Measurements from ENCODE around the gene CFAP77. TPM values are rescaled to one million over a fixed set of nuclear protein-coding genes. Genes with fewer than 3 reads are reported as not detected.

Gene CFAP77
- polyA plus RNA-seq, 1 of the 3 experiments (the other 2 are of a cell fraction) = 1.1 TPM

GRCh38 chr9:132457504-132458236 lies 47.7 kb downstream of the CFAP77 start:
- H2AFZ ChIP-seq (ENCODE audit: low read depth) = no peak overlapping the region
- no peak overlapping the region for H3K9ac ChIP-seq
- ChIA-PET POLR2A (no interaction called here), CTCF (interaction anchor here (0.9 to 1.8 kb wide), 3 partner anchors 11 to 50 kb away, joined by 3 to 12 read pairs (median 4); no protein-coding TSS in a partner anchor)
- 89% methylated on average over 36 of the region's 36 CpGs for WGBS (ENCODE audit: low lambda C conversion rate)
- H3K79me2 ChIP-seq (ENCODE audit: insufficient read depth) = no peaks in the 10 kb centered on the region
- no peaks in the 10 kb centered on the region for H4K20me1 ChIP-seq (ENCODE audit: insufficient read depth)
- H3K4me3 ChIP-seq (ENCODE audit: low read depth in 2 of 2, low read length in 1 of 2) = no peak overlapping the region
- H3K4me2 ChIP-seq = no peak overlapping the region
- no peaks in the 10 kb centered on the region for H3K9me2 ChIP-seq
- no peaks in the 10 kb centered on the region for H3F3A ChIP-seq (replicated peaks; ENCODE audit: insufficient read depth)
- H3K27ac ChIP-seq (ENCODE audit: low read depth in 2 of 2, low read length in 1 of 2) = no peak overlapping the region
- no peaks in the 10 kb centered on the region for H3K4me1 ChIP-seq (ENCODE audit: control insufficient read depth in 1 of 2, insufficient read depth in 2 of 2, low read depth in 1 of 2, low read length in 1 of 2)
- TF ChIP-seq RCOR1 (IDR thresholded peaks at IDR 0.05; ENCODE audit: low read length) (no peak), TCF12 (IDR thresholded peaks at IDR 0.05) (no peak), ZBTB33 (IDR thresholded peaks at IDR 0.05; ENCODE audit: borderline replicate concordance, low read depth) (no peak), JUND (IDR thresholded peaks at IDR 0.05) (no peak), FOSL2 (IDR thresholded peaks at IDR 0.05; ENCODE audit: borderline replicate concordance, low read depth) (no peak), TEAD4 (IDR thresholded peaks at IDR 0.05; ENCODE audit: borderline replicate concordance, insufficient read depth) (no peak), MXI1 (IDR thresholded peaks at IDR 0.05; ENCODE audit: low read depth, low read length) (no peak), USF2 (IDR thresholded peaks at IDR 0.05; ENCODE audit: borderline replicate concordance, low read depth, low read length) (no peak), USF1 (IDR thresholded peaks at IDR 0.05; ENCODE audit: borderline replicate concordance, low read depth) (no peak), EP300 (IDR thresholded peaks at IDR 0.05; ENCODE audit: borderline replicate concordance in 1 of 2, low read depth in 1 of 2, low read length in 1 of 2) (no peak), FOXM1 (IDR thresholded peaks at IDR 0.05; ENCODE audit: low read depth) (no peak), TAF1 (IDR thresholded peaks at IDR 0.05; ENCODE audit: borderline replicate concordance, low read depth, low read length) (no peak), FOXJ3 (CRISPR knock-in tag; IDR thresholded peaks at IDR 0.05) (no peak), GABPA (IDR thresholded peaks at IDR 0.05; ENCODE audit: low read depth) (no peak), EZH2phosphoT487 (IDR thresholded peaks at IDR 0.05; ENCODE audit: borderline replicate concordance, low read depth) (no peak)
- TF ChIP-seq, protein P1, sequence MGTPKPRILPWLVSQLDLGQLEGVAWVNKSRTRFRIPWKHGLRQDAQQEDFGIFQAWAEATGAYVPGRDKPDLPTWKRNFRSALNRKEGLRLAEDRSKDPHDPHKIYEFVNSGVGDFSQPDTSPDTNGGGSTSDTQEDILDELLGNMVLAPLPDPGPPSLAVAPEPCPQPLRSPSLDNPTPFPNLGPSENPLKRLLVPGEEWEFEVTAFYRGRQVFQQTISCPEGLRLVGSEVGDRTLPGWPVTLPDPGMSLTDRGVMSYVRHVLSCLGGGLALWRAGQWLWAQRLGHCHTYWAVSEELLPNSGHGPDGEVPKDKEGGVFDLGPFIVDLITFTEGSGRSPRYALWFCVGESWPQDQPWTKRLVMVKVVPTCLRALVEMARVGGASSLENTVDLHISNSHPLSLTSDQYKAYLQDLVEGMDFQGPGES (IDR thresholded peaks at IDR 0.05; ENCODE audit: low read depth, low read length) = no peak
- H3K9me3 ChIP-seq = no peaks in the 10 kb centered on the region
- DNase-seq = no peak
- H3K36me3 ChIP-seq (replicated peaks in 1 of 2; ENCODE audit: control insufficient read depth in 1 of 2, insufficient read depth in 2 of 2, low read length in 1 of 2) = no peaks in the 10 kb centered on the region
- no peaks in the 10 kb centered on the region for H3K27me3 ChIP-seq (ENCODE audit: insufficient read depth)
